RPMI8226 (cell line): Measurements from ENCODE around the gene PPIE.
"Not testable (repeated sequence)": the region's sequence is repeated elsewhere in the genome, so short reads cannot be mapped to it uniquely, and the experiment has no call there.

ENCODE experiments used
- DNase-seq: peaks from one replicate; pipeline ENCODE4 v3.0.0-alpha.2; 2015

The PPIE gene

GRCh38 chr1:39760074-39761008 is 21.7 kb downstream of the PPIE start:
- no peak for DNase-seq

- DNase-seq, result no peak
Measured at GRCh38 chr1:39761016-39761415, 22.3 kb downstream of the PPIE start.

- DNase-seq, result no peak
Measured at GRCh38 chr1:39761557-39762260, 23.0 kb downstream of the PPIE start.

GRCh38 chr1:39762550-39763540 is 24.2 kb downstream of the PPIE start:
- no peak for DNase-seq

- DNase-seq, result not testable (repeated sequence)
Measured at GRCh38 chr1:39763619-39764374, 25.1 kb downstream of the PPIE start.

- DNase-seq, result not testable (repeated sequence)
Measured at GRCh38 chr1:39764512-39764911, 25.8 kb downstream of the PPIE start.

- DNase-seq, result not testable (repeated sequence)
Measured at GRCh38 chr1:39766466-39766865, 27.8 kb downstream of the PPIE start.

- not testable (repeated sequence) for DNase-seq
Measured at GRCh38 chr1:39769502-39769901, 30.8 kb downstream of the PPIE start.

- DNase-seq, result not testable (repeated sequence)
Measured at GRCh38 chr1:39770100-39771021, 31.7 kb downstream of the PPIE start.

- DNase-seq, result not testable (repeated sequence)
Measured at GRCh38 chr1:39771022-39771532, 32.4 kb downstream of the PPIE start, which contains the start of gene OXCT2. TSS of gene OXCT2 (minus strand) at chr1:39771348. CDS start at chr1:39771255, 93 bp downstream.

- not testable (repeated sequence) for DNase-seq
Measured at GRCh38 chr1:39773369-39773979, 34.8 kb downstream of the PPIE start.

GRCh38 chr1:39775141-39775540 is 36.5 kb downstream of the PPIE start:
- DNase-seq, result not testable (repeated sequence)

GRCh38 chr1:39775676-39776399 is 37.2 kb downstream of the PPIE start:
- DNase-seq, result not testable (repeated sequence)

GRCh38 chr1:39776400-39776713 is 37.7 kb downstream of the PPIE start:
- DNase-seq, result peak; percentile 19

GRCh38 chr1:39776886-39777285 is 38.2 kb downstream of the PPIE start:
- DNase-seq, result no peak

- no peak for DNase-seq
Measured at GRCh38 chr1:39777306-39777705, 38.6 kb downstream of the PPIE start.

GRCh38 chr1:39777896-39778295 is 39.2 kb downstream of the PPIE start:
- DNase-seq, result not testable (repeated sequence)

- not testable (repeated sequence) for DNase-seq
Measured at GRCh38 chr1:39778463-39779099, 39.9 kb downstream of the PPIE start.

GRCh38 chr1:39779137-39779536 is 40.5 kb downstream of the PPIE start:
- no peak for DNase-seq
